Measurements from ENCODE around the gene DPP6. TPM values are rescaled to one million over a fixed set of nuclear protein-coding genes. Genes with fewer than 3 reads are reported as not detected.

The DPP6 gene
- total and polyA plus RNA-seq, 9 donors = 0.22 to 3.9 (median 1.3) TPM; not detected in 1

GRCh38 chr7:154592388-154592787 is 540.2 kb downstream of the DPP6 start:
- Histone ChIP-seq H3K27me3 (no peaks in the 10 kb centered on the region), H3K9me3 (no peaks in the 10 kb centered on the region), H3K27ac (no peak overlapping the region), H3K36me3 (no peaks in the 10 kb centered on the region), H3K4me1 (ENCODE audit: insufficient read depth) (no peaks in the 10 kb centered on the region), H3K4me3 (no peak overlapping the region)
- 30 to 41% (median 35%) methylated on average over 16 of the region's 16 CpGs for WGBS, 3 donors
- intact Hi-C loops (cut with DNase I) = loop anchor here in 1 of 4 donors (10.0 kb wide), 1 partner anchor 62 kb away; no protein-coding TSS in a partner anchor
- DNase-seq = no peak
- TF ChIP-seq EP300 (IDR thresholded peaks at IDR 0.05) (no peak), POLR2A (IDR thresholded peaks at IDR 0.05) (no peak), CTCF (IDR thresholded peaks at IDR 0.05) (no peak)

- 51 to 65% (median 56%) methylated on average over 4 of the region's 4 CpGs for WGBS, 3 donors
- Histone ChIP-seq H3K9me3 (no peaks in the 10 kb centered on the region), H3K27me3 (no peaks in the 10 kb centered on the region), H3K36me3 (no peaks in the 10 kb centered on the region), H3K27ac (no peak overlapping the region), H3K4me1 (ENCODE audit: insufficient read depth) (no peaks in the 10 kb centered on the region), H3K4me3 (no peak overlapping the region)
- intact Hi-C loops (cut with DNase I) = loop anchor here in 1 of 4 donors (10.0 kb wide), 1 partner anchor 56 kb away; no protein-coding TSS in a partner anchor
- TF ChIP-seq CTCF (IDR thresholded peaks at IDR 0.05) (no peak), EP300 (IDR thresholded peaks at IDR 0.05) (no peak), POLR2A (IDR thresholded peaks at IDR 0.05) (no peak)
- DNase-seq = no peak
These were observed 546.2 kb downstream of the DPP6 start for GRCh38 chr7:154598396-154598795.

GRCh38 chr7:154598864-154599263 is 546.7 kb downstream of the DPP6 start:
- intact Hi-C loops (cut with DNase I) = loop anchor here in 1 of 4 donors (10.0 kb wide), 1 partner anchor 56 kb away; no protein-coding TSS in a partner anchor
- TF ChIP-seq CTCF (IDR thresholded peaks at IDR 0.05) (no peak), POLR2A (IDR thresholded peaks at IDR 0.05) (no peak), EP300 (IDR thresholded peaks at IDR 0.05) (no peak)
- H3K27ac ChIP-seq = no peak overlapping the region
- WGBS, 3 donors = 79 to 88% (median 83%) methylated on average over 3 of the region's 3 CpGs
- H3K9me3 ChIP-seq = no peaks in the 10 kb centered on the region
- no peaks in the 10 kb centered on the region for H3K4me1 ChIP-seq (ENCODE audit: insufficient read depth)
- no peaks in the 10 kb centered on the region for H3K36me3 ChIP-seq
- no peaks in the 10 kb centered on the region for H3K27me3 ChIP-seq
- DNase-seq = no peak
- H3K4me3 ChIP-seq = no peak overlapping the region

- no peak for DNase-seq
- H3K9me3 ChIP-seq = no peaks in the 10 kb centered on the region
- H3K27ac ChIP-seq = no peak overlapping the region
- H3K27me3 ChIP-seq = no peaks in the 10 kb centered on the region
- no peak overlapping the region for H3K4me3 ChIP-seq
- no peaks in the 10 kb centered on the region for H3K36me3 ChIP-seq
- TF ChIP-seq EP300 (IDR thresholded peaks at IDR 0.05) = no peak
- no peak for TF ChIP-seq POLR2A (IDR thresholded peaks at IDR 0.05)
- TF ChIP-seq CTCF (IDR thresholded peaks at IDR 0.05) = no peak
- 32 to 56% (median 42%) methylated on average over 3 of the region's 3 CpGs for WGBS, 3 donors
- intact Hi-C loops (cut with DNase I) = no loop called here
- no peaks in the 10 kb centered on the region for H3K4me1 ChIP-seq (ENCODE audit: insufficient read depth)
These were observed 558.7 kb downstream of the DPP6 start for GRCh38 chr7:154610903-154611302.

Data from ovary (tissue), 9 donors.